SK-N-SH (cell line): ENCODE data around the gene PAX3. TPM values are rescaled to one million over a fixed set of nuclear protein-coding genes. Genes with fewer than 3 reads are reported as not detected.

ENCODE experiments used
- CTCF ChIA-PET: fragments of 300-600, 350-600 bp; formaldehyde crosslinking; extraction: SDS; loops from one replicate; lab custom pipeline; 2021; lab: Yijun Ruan, JAX
- POLR2A ChIA-PET: fragments of 350-600 bp; sonication (Branson Sonifier 250); formaldehyde crosslinking; extraction: SDS; loops from one replicate; lab custom pipeline; 2020; ENCODE audit warnings: antibody characterized with exemption, inconsistent platforms; lab: Yijun Ruan, JAX
- DNase-seq: peaks from one replicate; pipeline ENCODE4 v3.0.0; 2012
- H2AFZ ChIP-seq: fragments of 200-600 bp; sonication (generic); 2 replicates; pipeline ENCODE4 v1.8.1; 2016; ENCODE audit warnings: antibody characterized with exemption, mild to moderate bottlenecking, low read depth
- H3F3A ChIP-seq: fragments of 200-600 bp; sonication (generic); replicated peaks from 2 replicates; pipeline ENCODE3; 2016; ENCODE audit warnings: antibody characterized with exemption, mild to moderate bottlenecking; ENCODE audit not compliant: insufficient read depth
- H3K27ac ChIP-seq, 2 experiments: fragments of 200-500 bp in 1 of 2; fragments of 200-600 bp in 1 of 2; sonication (Bioruptor generic) in 1 of 2; sonication (generic), shearing (Covaris generic) in 1 of 2; 2 replicates each; pipeline versions ENCODE4 v1.5.1 to v1.6.1; 2014 to 2016; ENCODE audit warnings: low read depth in 2 of 2, inconsistent platforms in 1 of 2, low read length in 1 of 2, mild to moderate bottlenecking in 1 of 2, mixed read lengths in 1 of 2
- H3K27me3 ChIP-seq: fragments of 200-600 bp; sonication (generic), shearing (Covaris generic); 2 replicates; pipeline ENCODE4 v1.6.1; 2016; ENCODE audit warnings: mixed run types; ENCODE audit not compliant: insufficient read depth
- H3K36me3 ChIP-seq, 2 experiments: fragments of 200-500 bp in 1 of 2; fragments of 200-600 bp in 1 of 2; sonication (Bioruptor generic) in 1 of 2; sonication (generic) in 1 of 2; replicated peaks in 1 of 2; 2 replicates each; pipeline versions ENCODE3 to v1.5.1; 2014 to 2016; ENCODE audit warnings: low read length in 1 of 2, mild to moderate bottlenecking in 1 of 2; ENCODE audit not compliant: insufficient read depth in 2 of 2, control insufficient read depth in 1 of 2
- H3K4me1 ChIP-seq, 2 experiments: fragments of 200-500 bp in 1 of 2; fragments of 200-600 bp in 1 of 2; sonication (Bioruptor generic) in 1 of 2; sonication (generic), shearing (Covaris generic) in 1 of 2; 2 replicates each; pipeline versions ENCODE4 v1.5.1 to v1.6.1; 2014 to 2016; ENCODE audit warnings: low read depth in 1 of 2, low read length in 1 of 2, mixed run types in 1 of 2; ENCODE audit not compliant: insufficient read depth in 2 of 2, control insufficient read depth in 1 of 2
- H3K4me2 ChIP-seq: fragments of 200-600 bp; sonication (generic), shearing (Covaris generic); 2 replicates; pipeline ENCODE4 v1.6.1; 2017; ENCODE audit warnings: mixed run types
- H3K4me3 ChIP-seq, 2 experiments: fragments of 200-500 bp in 1 of 2; fragments of 200-600 bp in 1 of 2; sonication (Bioruptor generic) in 1 of 2; sonication (generic), shearing (Covaris generic) in 1 of 2; 2 replicates each; pipeline versions ENCODE4 v1.5.1 to v1.8.1; 2014 to 2016; ENCODE audit warnings: low read depth in 2 of 2, inconsistent platforms in 1 of 2, low read length in 1 of 2, mild to moderate bottlenecking in 1 of 2, mixed read lengths in 1 of 2, moderate library complexity in 1 of 2
- H3K79me2 ChIP-seq: fragments of 200-600 bp; sonication (generic); 2 replicates; pipeline ENCODE4 v1.8.1; 2017; ENCODE audit warnings: mild to moderate bottlenecking; ENCODE audit not compliant: insufficient read depth
- H3K9ac ChIP-seq: fragments of 200-600 bp; sonication (generic); 2 replicates; pipeline ENCODE4 v1.6.1; 2017; ENCODE audit warnings: mixed run types
- H3K9me2 ChIP-seq: fragments of 200-600 bp; sonication (generic); 2 replicates; pipeline ENCODE4 v1.6.1; 2017; ENCODE audit warnings: mixed run types
- H3K9me3 ChIP-seq: fragments of 200-600 bp; sonication (generic); 2 replicates; pipeline ENCODE4 v1.6.1; 2017; ENCODE audit warnings: mixed run types, mild to moderate bottlenecking, moderate library complexity
- H4K20me1 ChIP-seq: fragments of 200-600 bp; sonication (generic); 2 replicates; pipeline ENCODE4 v1.6.1; 2017; ENCODE audit warnings: mild to moderate bottlenecking, mixed run types; ENCODE audit not compliant: insufficient read depth
- EP300 ChIP-seq, 2 experiments: IDR thresholded peaks; 2 replicates each; pipeline versions ENCODE4 v1.4.0 to v1.6.1; 2012; ENCODE audit warnings: borderline replicate concordance in 1 of 2, low read depth in 1 of 2, low read length in 1 of 2
- EZH2phosphoT487 ChIP-seq: fragments of 200-600 bp; sonication (generic); IDR thresholded peaks from 2 replicates; pipeline ENCODE4 v1.6.1; 2017; ENCODE audit warnings: low read depth, mixed run types, mild to moderate bottlenecking, antibody characterized with exemption, moderate library complexity, borderline replicate concordance
- FOXM1 ChIP-seq: IDR thresholded peaks from 2 replicates; pipeline ENCODE4 v1.4.0; 2012; ENCODE audit warnings: low read depth, mild to moderate bottlenecking
- GATA2 ChIP-seq: sonication (generic); formaldehyde crosslinking; IDR thresholded peaks from 2 replicates; pipeline ENCODE4 v1.5.0; 2020; ENCODE audit warnings: mild to moderate bottlenecking, missing genetic modification reagents
- JUND ChIP-seq: IDR thresholded peaks from 2 replicates; pipeline ENCODE4 v1.4.0; 2012
- MXI1 ChIP-seq: IDR thresholded peaks from 2 replicates; pipeline ENCODE4 v1.6.1; 2012; ENCODE audit warnings: mild to moderate bottlenecking, low read depth, low read length, improper control_type of control experiment
- NRF1 ChIP-seq: IDR thresholded peaks from 2 replicates; pipeline ENCODE4 v1.6.1; 2012; ENCODE audit warnings: low read depth, mild to moderate bottlenecking, low read length
- PBX3 ChIP-seq: IDR thresholded peaks from 2 replicates; pipeline ENCODE4; 2012
- POLR2AphosphoS5 ChIP-seq: IDR thresholded peaks from 2 replicates; pipeline ENCODE4 v1.6.1; 2012; ENCODE audit warnings: low read depth, low read length
- RFX5 ChIP-seq: IDR thresholded peaks from 2 replicates; pipeline ENCODE4 v1.6.1; 2012; ENCODE audit warnings: mild to moderate bottlenecking, improper control_type of control experiment, low read length
- RXRA ChIP-seq: IDR thresholded peaks from 2 replicates; pipeline ENCODE4 v1.4.0; 2012; ENCODE audit warnings: low read depth, mild to moderate bottlenecking, borderline replicate concordance
- SMC3 ChIP-seq: IDR thresholded peaks from 2 replicates; pipeline ENCODE4 v1.6.1; 2012; ENCODE audit warnings: low read depth, low read length, improper control_type of control experiment
- TAF1 ChIP-seq: IDR thresholded peaks from 2 replicates; pipeline ENCODE4 v1.6.1; 2012; ENCODE audit warnings: low read depth, mild to moderate bottlenecking, low read length, moderate library complexity, borderline replicate concordance
- TEAD4 ChIP-seq: IDR thresholded peaks from 2 replicates; pipeline ENCODE4 v1.4.0; 2012; ENCODE audit warnings: mild to moderate bottlenecking, borderline replicate concordance; ENCODE audit not compliant: insufficient read depth
- USF1 ChIP-seq: IDR thresholded peaks from 2 replicates; pipeline ENCODE4 v1.4.0; 2012; ENCODE audit warnings: low read depth, borderline replicate concordance
- USF2 ChIP-seq: fragments of 150-350 bp; IDR thresholded peaks from 2 replicates; pipeline ENCODE4 v1.6.1; 2017; ENCODE audit warnings: antibody characterized with exemption, low read length, low read depth, borderline replicate concordance
- YY1 ChIP-seq: IDR thresholded peaks from 2 replicates; pipeline ENCODE4 v1.4.0; 2012; ENCODE audit warnings: low read depth, mild to moderate bottlenecking
- whole genome bisulfite sequencing: methylation state at CpG from one replicate; pipeline ENCODE4 v1.1.6; 2017; ENCODE audit warnings: low lambda C conversion rate; 5-methylcytosine and 5-hydroxymethylcytosine counted together
- polyA plus RNA-seq, 3 experiments: library from polyadenylated mRNA; depleted of rRNA; stranded (reverse); fragments of >200 nt; gene quantifications; 2 replicates each; pipeline ENCODE4 v1.2.3, GENCODE V29; 2012
- TF ChIP-seq, protein P1 (sequence below): fragments of 150-350 bp; IDR thresholded peaks from 2 replicates; pipeline ENCODE4 v1.6.1; 2016; ENCODE audit warnings: mild to moderate bottlenecking, low read depth, low read length
- TF ChIP-seq, protein P2 (sequence below): fragments of 200-600 bp; sonication (generic); IDR thresholded peaks from 2 replicates; pipeline ENCODE4 v1.6.1; 2017; ENCODE audit warnings: antibody characterized with exemption, mild to moderate bottlenecking, moderate library complexity

Gene PAX3
- polyA plus RNA-seq, 1 of the 3 experiments (the other 2 are of a cell fraction) = not detected

GRCh38 chr2:222311319-222311977 lies 12.7 kb upstream of the PAX3 start:
- DNase-seq = no peak
- Histone ChIP-seq H2AFZ (no peak overlapping the region), H3K27me3 (peaks cover 77% of the 10 kb centered on the region)
- no peak; the same call in 1 of the 2 replicates for TF ChIP-seq EZH2phosphoT487
- TF ChIP-seq RXRA = no peak
- TF ChIP-seq JUND = no peak
- no peak for TF ChIP-seq YY1
- no peak for TF ChIP-seq RFX5
- TF ChIP-seq, protein P1, sequence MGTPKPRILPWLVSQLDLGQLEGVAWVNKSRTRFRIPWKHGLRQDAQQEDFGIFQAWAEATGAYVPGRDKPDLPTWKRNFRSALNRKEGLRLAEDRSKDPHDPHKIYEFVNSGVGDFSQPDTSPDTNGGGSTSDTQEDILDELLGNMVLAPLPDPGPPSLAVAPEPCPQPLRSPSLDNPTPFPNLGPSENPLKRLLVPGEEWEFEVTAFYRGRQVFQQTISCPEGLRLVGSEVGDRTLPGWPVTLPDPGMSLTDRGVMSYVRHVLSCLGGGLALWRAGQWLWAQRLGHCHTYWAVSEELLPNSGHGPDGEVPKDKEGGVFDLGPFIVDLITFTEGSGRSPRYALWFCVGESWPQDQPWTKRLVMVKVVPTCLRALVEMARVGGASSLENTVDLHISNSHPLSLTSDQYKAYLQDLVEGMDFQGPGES = no peak
- TF ChIP-seq FOXM1 = no peak
- TF ChIP-seq USF1 = no peak
- no peak for TF ChIP-seq NRF1
- no peak for TF ChIP-seq TAF1
- no peak for TF ChIP-seq TEAD4
- TF ChIP-seq, all 33 proteins: peak for 0
- POLR2A ChIA-PET = no interaction called here
- Histone ChIP-seq H3K36me3 (no peaks in the 10 kb centered on the region), H3F3A (no peaks in the 10 kb centered on the region), H3K4me3 (no peak overlapping the region), H3K9me2 (no peaks in the 10 kb centered on the region), H3K9ac (no peak overlapping the region), H4K20me1 (no peaks in the 10 kb centered on the region; the same call in 1 of the 2 replicates), H3K9me3 (no peaks in the 10 kb centered on the region), H3K27ac (no peak overlapping the region), H3K4me2 (no peak overlapping the region), H3K4me1 (no peaks in the 10 kb centered on the region; a peak in 2 of 4 replicates), H3K79me2 (no peaks in the 10 kb centered on the region)
- WGBS = 25% methylated on average over 33 of the region's 42 CpGs
- CTCF ChIA-PET = interaction anchor here (1.0 to 3.4 kb wide), 4 partner anchors 15 to 251 kb away, joined by 3 to 18 read pairs (median 4); no protein-coding TSS in a partner anchor

DNA sequence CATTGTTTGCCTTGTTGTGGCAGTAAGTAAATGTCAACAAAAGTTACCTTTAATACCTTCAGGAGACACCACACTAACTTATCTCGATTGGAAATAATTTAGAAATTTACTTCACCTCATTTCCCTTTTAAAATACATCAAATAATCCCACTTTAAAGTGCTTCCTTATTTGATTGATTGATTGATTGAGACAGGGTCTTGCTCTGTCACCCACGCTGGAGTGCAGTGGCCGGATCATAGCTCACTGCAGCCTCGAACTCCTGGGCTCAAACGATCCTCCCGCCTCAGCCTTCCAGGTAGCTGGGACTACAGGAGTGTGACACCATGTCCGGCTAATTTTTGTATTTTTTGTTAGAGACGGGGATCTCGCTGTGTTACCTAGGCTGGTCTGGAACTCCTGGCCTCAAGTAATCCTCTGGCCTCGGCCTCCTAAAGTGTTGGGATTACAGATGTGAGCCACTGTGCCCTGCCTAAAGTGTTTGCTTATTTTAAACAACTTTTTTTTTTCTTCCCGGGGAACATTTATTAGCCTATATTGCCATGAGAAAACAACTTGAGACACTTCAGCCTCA lies 12.0 kb upstream of the PAX3 start:
- no peaks in the 10 kb centered on the region for H3F3A ChIP-seq
- POLR2A ChIA-PET = no interaction called here
- H3K36me3 ChIP-seq = no peaks in the 10 kb centered on the region
- H3K4me2 ChIP-seq = no peak overlapping the region
- no peak overlapping the region for H2AFZ ChIP-seq
- no peaks in the 10 kb centered on the region for H3K9me2 ChIP-seq
- H4K20me1 ChIP-seq = no peaks in the 10 kb centered on the region; the same call in 1 of the 2 replicates
- H3K4me3 ChIP-seq = no peak overlapping the region
- WGBS = 7% methylated on average over 11 of the region's 11 CpGs
- H3K9ac ChIP-seq = no peak overlapping the region
- H3K27ac ChIP-seq = no peak overlapping the region
- H3K4me1 ChIP-seq = peaks cover 0 to 6% of the 10 kb centered on the region in 2 experiments; a peak in 2 of 4 replicates
- H3K79me2 ChIP-seq = no peaks in the 10 kb centered on the region
- no peak for DNase-seq
- H3K27me3 ChIP-seq = peaks cover 84% of the 10 kb centered on the region
- CTCF ChIA-PET = interaction anchor here (1.1 kb wide), 1 partner anchor 158 kb away, joined by 3 read pairs; no protein-coding TSS in a partner anchor
- no peaks in the 10 kb centered on the region for H3K9me3 ChIP-seq
- TF ChIP-seq EP300 (IDR thresholded peaks at IDR 0.05; ENCODE audit: borderline replicate concordance in 1 of 2, low read depth in 1 of 2, low read length in 1 of 2) (no peak), GATA2 (CRISPR knock-in tag) (no peak), USF2 (no peak), USF1 (no peak), FOXM1 (no peak), EZH2phosphoT487 (no peak), POLR2AphosphoS5 (no peak), PBX3 (no peak), SMC3 (no peak), MXI1 (no peak)
- TF ChIP-seq, protein P2, sequence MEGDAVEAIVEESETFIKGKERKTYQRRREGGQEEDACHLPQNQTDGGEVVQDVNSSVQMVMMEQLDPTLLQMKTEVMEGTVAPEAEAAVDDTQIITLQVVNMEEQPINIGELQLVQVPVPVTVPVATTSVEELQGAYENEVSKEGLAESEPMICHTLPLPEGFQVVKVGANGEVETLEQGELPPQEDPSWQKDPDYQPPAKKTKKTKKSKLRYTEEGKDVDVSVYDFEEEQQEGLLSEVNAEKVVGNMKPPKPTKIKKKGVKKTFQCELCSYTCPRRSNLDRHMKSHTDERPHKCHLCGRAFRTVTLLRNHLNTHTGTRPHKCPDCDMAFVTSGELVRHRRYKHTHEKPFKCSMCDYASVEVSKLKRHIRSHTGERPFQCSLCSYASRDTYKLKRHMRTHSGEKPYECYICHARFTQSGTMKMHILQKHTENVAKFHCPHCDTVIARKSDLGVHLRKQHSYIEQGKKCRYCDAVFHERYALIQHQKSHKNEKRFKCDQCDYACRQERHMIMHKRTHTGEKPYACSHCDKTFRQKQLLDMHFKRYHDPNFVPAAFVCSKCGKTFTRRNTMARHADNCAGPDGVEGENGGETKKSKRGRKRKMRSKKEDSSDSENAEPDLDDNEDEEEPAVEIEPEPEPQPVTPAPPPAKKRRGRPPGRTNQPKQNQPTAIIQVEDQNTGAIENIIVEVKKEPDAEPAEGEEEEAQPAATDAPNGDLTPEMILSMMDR = no peak
